Left lung (tissue), 10 donors: ENCODE results near the gene SOX6. TPM values are rescaled to one million over a fixed set of nuclear protein-coding genes. Genes with fewer than 3 reads are reported as not detected.

ENCODE experiments used
- ATAC-seq: fragments of 200-7000 bp; cut with Tn5 transposase; one replicate; pipeline ENCODE4 v1.9.1; 2020; ENCODE audit warnings: moderate library complexity
- DNase-seq, 4 donors: peaks; one replicate each; pipeline ENCODE4 v3.0.0-alpha.2; 2013 to 2020
- H3K27ac ChIP-seq, 2 donors: fragments of 200-600 bp; sonication (generic) in 1 of 2; one replicate each; pipeline versions ENCODE4 v1.5.0 to v1.8.0; 2020 to 2021
- H3K27me3 ChIP-seq, 2 donors: fragments of 200-600 bp; sonication (generic) in 1 of 2; one replicate each; pipeline versions ENCODE4 v1.5.0 to v1.8.0; 2020 to 2021
- H3K36me3 ChIP-seq, 2 donors: fragments of 200-600 bp; sonication (generic) in 1 of 2; one replicate each; pipeline versions ENCODE4 v1.5.0 to v1.8.0; 2020 to 2021
- H3K4me1 ChIP-seq, 2 donors: fragments of 200-600 bp; one replicate each; pipeline ENCODE4 v1.8.0; 2021
- H3K4me3 ChIP-seq, 2 donors: fragments of 200-600 bp; sonication (generic) in 1 of 2; one replicate each; pipeline versions ENCODE4 v1.5.0 to v1.8.0; 2020 to 2021; ENCODE audit warnings: mild to moderate bottlenecking in 1 of 2
- H3K9me3 ChIP-seq, 2 donors: fragments of 200-600 bp; sonication (generic) in 1 of 2; one replicate each; pipeline versions ENCODE4 v1.5.0 to v1.8.0; 2020 to 2021
- intact Hi-C, 2 donors: fragments of 100-400 bp; cut with DNase I; formaldehyde crosslinking; loops; one replicate each; pipeline versions ENCODE4 v1.11.2 to v1.14.2; 2022
- polyA plus RNA-seq, 6 donors: library from polyadenylated mRNA; unstranded; fragments of 120-200 nt; gene quantifications; one replicate each; pipeline ENCODE4 v1.2.1, GENCODE V29; 2013; ENCODE audit not compliant: insufficient read length in 6 of 6
- total RNA-seq, 2 donors: library from RNA; stranded (reverse); fragmentation: NEBNext Ultra II Directional; extraction: Animal tissue kit (Norgen Biotek cat#: 25700); gene quantifications; one replicate each; pipeline ENCODE4 v1.2.1, GENCODE V29; 2021
- TF ChIP-seq, protein P1 (sequence below), 2 donors: fragments of 200-600 bp; sonication (generic) in 1 of 2; IDR thresholded peaks; one replicate each; pipeline versions ENCODE4 v1.5.0 to v1.8.0; 2021; ENCODE audit warnings: antibody characterized with exemption in 2 of 2
- donor health status: DM: no; HTN: yes; CAD: no.
- donor health status: DM: no; HTN: no; CAD: no.

The SOX6 gene
- total and polyA plus RNA-seq, 8 donors, result 4.7 to 20.5 (median 15.6) TPM

DNA sequence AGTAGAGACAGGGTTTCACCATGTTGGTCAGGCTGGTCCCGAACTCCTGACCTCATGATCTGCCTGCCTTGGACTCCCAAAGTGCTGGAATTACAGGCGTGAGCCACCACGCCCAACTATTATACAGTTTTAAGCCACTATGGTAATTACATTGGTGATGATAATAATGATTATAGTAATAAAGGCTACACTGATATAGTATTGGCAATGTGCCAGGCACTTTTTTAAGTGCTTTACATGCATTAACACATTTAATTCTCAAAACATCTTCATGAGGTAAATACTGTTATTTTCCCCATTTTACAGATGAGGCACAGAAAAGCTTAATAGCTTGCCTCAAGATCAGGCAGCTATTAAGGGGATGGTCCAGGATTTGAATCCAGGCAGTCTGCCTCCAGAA is 222.5 kb downstream of the SOX6 start:
- TF ChIP-seq, protein P1, sequence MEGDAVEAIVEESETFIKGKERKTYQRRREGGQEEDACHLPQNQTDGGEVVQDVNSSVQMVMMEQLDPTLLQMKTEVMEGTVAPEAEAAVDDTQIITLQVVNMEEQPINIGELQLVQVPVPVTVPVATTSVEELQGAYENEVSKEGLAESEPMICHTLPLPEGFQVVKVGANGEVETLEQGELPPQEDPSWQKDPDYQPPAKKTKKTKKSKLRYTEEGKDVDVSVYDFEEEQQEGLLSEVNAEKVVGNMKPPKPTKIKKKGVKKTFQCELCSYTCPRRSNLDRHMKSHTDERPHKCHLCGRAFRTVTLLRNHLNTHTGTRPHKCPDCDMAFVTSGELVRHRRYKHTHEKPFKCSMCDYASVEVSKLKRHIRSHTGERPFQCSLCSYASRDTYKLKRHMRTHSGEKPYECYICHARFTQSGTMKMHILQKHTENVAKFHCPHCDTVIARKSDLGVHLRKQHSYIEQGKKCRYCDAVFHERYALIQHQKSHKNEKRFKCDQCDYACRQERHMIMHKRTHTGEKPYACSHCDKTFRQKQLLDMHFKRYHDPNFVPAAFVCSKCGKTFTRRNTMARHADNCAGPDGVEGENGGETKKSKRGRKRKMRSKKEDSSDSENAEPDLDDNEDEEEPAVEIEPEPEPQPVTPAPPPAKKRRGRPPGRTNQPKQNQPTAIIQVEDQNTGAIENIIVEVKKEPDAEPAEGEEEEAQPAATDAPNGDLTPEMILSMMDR (IDR thresholded peaks at IDR 0.05), result no peak
- Histone ChIP-seq H3K27me3 (no peaks in the 10 kb centered on the region), H3K4me3 (no peak overlapping the region), H3K9me3 (peaks cover 0 to 19% of the 10 kb centered on the region in 2 donors), H3K27ac (no peak overlapping the region), H3K4me1 (no peaks in the 10 kb centered on the region), H3K36me3 (no peaks in the 10 kb centered on the region)
- DNase-seq, result no peak
- intact Hi-C loops, result no loop called here
- ATAC-seq, result no peak

DNA sequence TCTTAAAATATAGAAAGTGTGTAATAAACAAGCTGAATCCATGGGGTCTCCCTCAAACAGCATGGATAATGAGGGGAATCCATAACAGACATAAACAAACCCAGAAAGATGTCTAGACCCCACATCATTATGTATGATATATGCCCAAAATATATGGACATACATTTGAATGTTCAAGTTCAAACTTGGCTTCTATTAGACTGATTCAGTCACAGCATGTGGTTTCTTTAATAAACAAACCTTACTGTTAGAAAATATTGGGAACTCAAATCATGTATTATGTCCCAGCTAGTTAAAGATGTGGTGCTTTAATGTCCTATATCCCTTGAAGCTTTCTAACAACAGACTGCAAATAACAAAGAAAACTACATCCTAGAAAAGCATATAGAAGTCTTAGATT is 228.6 kb downstream of the SOX6 start:
- H3K27me3 ChIP-seq, result no peaks in the 10 kb centered on the region
- H3K9me3 ChIP-seq, result no peaks in the 10 kb centered on the region
- no peak overlapping the region for H3K27ac ChIP-seq
- intact Hi-C loops, result no loop called here
- H3K4me1 ChIP-seq, result no peaks in the 10 kb centered on the region
- no peaks in the 10 kb centered on the region for H3K36me3 ChIP-seq
- DNase-seq, result no peak
- ATAC-seq, result no peak
- no peak overlapping the region for H3K4me3 ChIP-seq
- TF ChIP-seq, protein P1 (IDR thresholded peaks at IDR 0.05), result no peak

DNA sequence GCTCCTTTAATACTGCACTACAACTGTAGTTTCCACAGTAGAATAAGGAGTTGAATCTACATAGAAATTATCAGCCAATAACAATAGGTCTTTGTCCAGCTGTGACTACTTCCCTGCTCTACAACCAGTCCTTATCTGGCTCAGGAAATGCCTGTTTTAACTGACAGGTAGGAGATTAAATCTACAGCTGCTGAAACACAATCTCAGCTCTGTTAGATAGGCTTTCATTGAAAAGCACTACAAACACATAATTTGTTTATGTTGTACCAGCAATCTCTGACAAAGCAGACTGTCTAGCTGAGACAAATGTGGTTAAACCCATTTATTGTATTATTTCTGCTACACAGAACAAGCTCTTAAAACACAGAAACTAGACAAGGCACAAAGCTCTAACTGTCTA is 230.0 kb downstream of the SOX6 start:
- DNase-seq (no peak), ATAC-seq (no peak)
- intact Hi-C loops, result no loop called here
- Histone ChIP-seq H3K4me3 (no peak overlapping the region), H3K27ac (no peak overlapping the region), H3K4me1 (no peaks in the 10 kb centered on the region), H3K36me3 (no peaks in the 10 kb centered on the region), H3K9me3 (no peaks in the 10 kb centered on the region), H3K27me3 (no peaks in the 10 kb centered on the region)
- TF ChIP-seq, protein P1 (IDR thresholded peaks at IDR 0.05), result no peak

DNA sequence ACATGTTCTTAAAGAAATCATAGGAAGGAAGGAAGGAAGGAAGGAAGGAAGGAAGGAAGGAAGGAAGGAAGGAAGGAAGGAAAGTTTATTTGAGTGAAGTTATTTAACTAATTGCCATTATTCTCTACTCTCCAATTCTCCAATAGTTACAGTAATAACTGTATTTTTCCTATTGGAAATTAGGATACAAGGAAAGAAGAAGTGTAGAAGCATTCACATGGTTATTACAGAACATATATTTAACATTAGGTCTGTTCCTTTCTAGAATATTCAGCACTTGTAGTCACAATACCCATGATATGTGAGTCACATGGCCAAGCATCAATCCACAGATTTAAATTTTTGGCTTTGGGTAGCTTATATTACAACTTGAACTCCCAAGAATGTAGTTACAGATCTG is 230.6 kb downstream of the SOX6 start:
- Histone ChIP-seq H3K27me3 (no peaks in the 10 kb centered on the region), H3K9me3 (no peaks in the 10 kb centered on the region), H3K4me1 (no peaks in the 10 kb centered on the region), H3K4me3 (no peak overlapping the region), H3K27ac (no peak overlapping the region), H3K36me3 (no peaks in the 10 kb centered on the region)
- TF ChIP-seq, protein P1 (IDR thresholded peaks at IDR 0.05), result no peak
- ATAC-seq (no peak), DNase-seq (no peak)
- intact Hi-C loops, result no loop called here

DNA sequence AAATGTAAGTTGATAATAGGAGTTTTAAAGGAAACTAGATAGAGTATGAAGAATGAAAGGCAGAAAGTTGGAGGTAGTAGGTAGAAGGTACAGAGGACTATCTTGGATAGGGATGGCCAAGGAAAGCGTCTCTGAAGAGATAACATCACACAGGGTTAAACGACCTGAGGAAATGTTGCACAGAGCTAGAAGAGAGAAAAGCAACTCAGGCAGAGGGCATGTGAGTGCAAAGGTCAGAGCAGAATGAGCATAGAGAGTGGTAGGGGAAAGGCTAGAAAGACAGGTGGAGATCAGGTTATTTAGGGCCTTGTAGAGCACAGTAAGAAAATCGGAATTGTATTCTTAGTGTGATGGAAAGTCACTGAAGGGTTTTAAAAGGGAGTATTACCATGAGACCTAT is 232.0 kb downstream of the SOX6 start:
- no peaks in the 10 kb centered on the region for H3K27me3 ChIP-seq
- ATAC-seq (no peak), DNase-seq (no peak)
- no peak overlapping the region for H3K4me3 ChIP-seq
- H3K27ac ChIP-seq, result no peak overlapping the region
- intact Hi-C loops, result no loop called here
- H3K36me3 ChIP-seq, result no peaks in the 10 kb centered on the region
- H3K4me1 ChIP-seq, result no peaks in the 10 kb centered on the region
- TF ChIP-seq, protein P1 (IDR thresholded peaks at IDR 0.05), result no peak
- H3K9me3 ChIP-seq, result no peaks in the 10 kb centered on the region
